IMR-90 (cell line): Measurements from ENCODE around the gene ACACA. TPM values are rescaled to one million over a fixed set of nuclear protein-coding genes. Genes with fewer than 3 reads are reported as not detected.

Source experiments
- ATAC-seq: fragments of 200-7000 bp; cut with Tn5 transposase; 2 replicates; pipeline ENCODE4 v1.9.1; 2020; ENCODE audit warnings: low read depth, mild to moderate bottlenecking, moderate library complexity
- BruUV-seq: library from RNA; stranded (reverse); fragments of 400-500 nt; replicated peaks from 2 replicates; lab custom pipeline; 2021; lab: Mats Ljungman, UMichigan
- CTCF ChIA-PET: fragments of 300-600 bp; formaldehyde crosslinking; extraction: SDS; loops from one replicate; lab custom pipeline; 2021; ENCODE audit warnings: antibody characterized with exemption; lab: Yijun Ruan, JAX
- POLR2A ChIA-PET: fragments of 300-600 bp; sonication (Branson Sonifier 250); formaldehyde crosslinking; loops from one replicate; lab custom pipeline; 2022; ENCODE audit warnings: antibody characterized with exemption; ENCODE audit not compliant: unreplicated experiment; lab: Charles Lee
- DNase-seq: peaks from one replicate; pipeline ENCODE4 v3.0.0; 2013
- H2AFZ ChIP-seq: replicated peaks from 2 replicates; pipeline ENCODE3; 2013; ENCODE audit warnings: low read length, mild to moderate bottlenecking; ENCODE audit not compliant: poor library complexity
- H2AK5ac ChIP-seq: 2 replicates; pipeline ENCODE4 v1.6.1; 2013; ENCODE audit warnings: low read depth, low read length, inconsistent platforms
- H2AK9ac ChIP-seq: replicated peaks from 2 replicates; pipeline ENCODE3; 2013; ENCODE audit warnings: mild to moderate bottlenecking, low read depth, low read length, moderate library complexity; ENCODE audit not compliant: poor library complexity
- H2BK120ac ChIP-seq: 2 replicates; pipeline ENCODE4 v1.6.1; 2013; ENCODE audit warnings: low read depth, low read length, inconsistent platforms
- H2BK15ac ChIP-seq: 3 replicates; pipeline ENCODE4 v1.6.1; 2013; ENCODE audit warnings: low read depth, low read length, inconsistent platforms
- H2BK20ac ChIP-seq: 2 replicates; pipeline ENCODE4 v1.6.1; 2013; ENCODE audit warnings: low read depth, mild to moderate bottlenecking, inconsistent platforms, low read length, moderate library complexity
- H2BK5ac ChIP-seq: 2 replicates; pipeline ENCODE4 v1.6.1; 2013; ENCODE audit warnings: mild to moderate bottlenecking, low read depth, low read length, inconsistent platforms; ENCODE audit not compliant: poor library complexity, severe bottlenecking
- H3K14ac ChIP-seq: replicated peaks from 2 replicates; pipeline ENCODE4 v1.6.1; 2013; ENCODE audit warnings: low read depth, low read length, inconsistent platforms
- H3K18ac ChIP-seq: 2 replicates; pipeline ENCODE4 v1.6.1; 2013; ENCODE audit warnings: low read depth, low read length, control low read depth
- H3K23ac ChIP-seq: 2 replicates; pipeline ENCODE4 v1.6.1; 2013; ENCODE audit warnings: low read depth, low read length, inconsistent platforms
- H3K27ac ChIP-seq: 2 replicates; pipeline ENCODE4 v1.5.1; 2013; ENCODE audit warnings: mild to moderate bottlenecking, control low read depth, low read length; ENCODE audit not compliant: insufficient read depth
- H3K27me3 ChIP-seq: 2 replicates; pipeline ENCODE4 v1.6.1; 2013; ENCODE audit warnings: low read length; ENCODE audit not compliant: control insufficient read depth, insufficient read depth
- H3K36me3 ChIP-seq: 2 replicates; pipeline ENCODE4 v1.6.1; 2013; ENCODE audit warnings: low read length, mixed read lengths; ENCODE audit not compliant: control insufficient read depth, insufficient read depth
- H3K4ac ChIP-seq: 2 replicates; pipeline ENCODE4 v1.6.1; 2013; ENCODE audit warnings: low read depth, low read length, inconsistent platforms
- H3K4me1 ChIP-seq: 2 replicates; pipeline ENCODE4 v1.6.1; 2013; ENCODE audit warnings: low read length, mixed read lengths; ENCODE audit not compliant: control insufficient read depth, insufficient read depth
- H3K4me2 ChIP-seq: 2 replicates; pipeline ENCODE4 v1.6.1; 2013; ENCODE audit warnings: low read depth, mild to moderate bottlenecking, control low read depth, low read length, moderate library complexity
- H3K4me3 ChIP-seq: 2 replicates; pipeline ENCODE4 v1.5.1; 2013; ENCODE audit warnings: low read depth, mild to moderate bottlenecking, control low read depth, low read length, moderate library complexity; ENCODE audit not compliant: insufficient read depth
- H3K56ac ChIP-seq: 2 replicates; pipeline ENCODE4 v1.6.1; 2013; ENCODE audit warnings: low read length, inconsistent platforms; ENCODE audit not compliant: insufficient read depth; ENCODE audit errors: extremely low read depth
- H3K79me1 ChIP-seq, 2 experiments: 2 replicates each; pipeline ENCODE4 v1.6.1; 2013; ENCODE audit warnings: low read length in 2 of 2, inconsistent platforms in 1 of 2, low read depth in 1 of 2
- H3K9ac ChIP-seq: 2 replicates; pipeline ENCODE4 v1.6.1; 2013; ENCODE audit warnings: low read depth, low read length, control low read depth
- H3K9me1 ChIP-seq: 2 replicates; pipeline ENCODE4 v1.6.1; 2013; ENCODE audit warnings: low read length, inconsistent platforms; ENCODE audit not compliant: insufficient read depth
- H3K9me3 ChIP-seq: 2 replicates; pipeline ENCODE4 v1.6.1; 2013; ENCODE audit warnings: low read length; ENCODE audit not compliant: control insufficient read depth, insufficient read depth
- H4K20me1 ChIP-seq: 2 replicates; pipeline ENCODE4 v1.6.1; 2013; ENCODE audit warnings: low read length, inconsistent platforms; ENCODE audit not compliant: insufficient read depth
- H4K5ac ChIP-seq: 2 replicates; pipeline ENCODE4 v1.6.1; 2013; ENCODE audit warnings: mild to moderate bottlenecking, low read depth, low read length, control low read depth
- H4K8ac ChIP-seq, 2 experiments: 2 replicates each; pipeline ENCODE4 v1.6.1; 2013; ENCODE audit warnings: low read depth in 2 of 2, low read length in 2 of 2, control low read depth in 1 of 2, inconsistent platforms in 1 of 2
- H4K91ac ChIP-seq: 2 replicates; pipeline ENCODE4 v1.6.1; 2013; ENCODE audit warnings: low read depth, low read length, inconsistent platforms; ENCODE audit not compliant: insufficient read depth
- BHLHE40 ChIP-seq: fragments of 150-350 bp; IDR thresholded peaks from 2 replicates; pipeline ENCODE4 v1.6.1; 2016; ENCODE audit warnings: mild to moderate bottlenecking, low read depth, low read length
- CEBPB ChIP-seq: IDR thresholded peaks from 2 replicates; pipeline ENCODE4 v1.6.1; 2012; ENCODE audit warnings: low read depth, low read length, improper control_type of control experiment
- CHD1 ChIP-seq: IDR thresholded peaks from 2 replicates; pipeline ENCODE4 v1.6.1; 2012; ENCODE audit warnings: low read depth, low read length, improper control_type of control experiment
- CTCF ChIP-seq: conservative IDR thresholded peaks from 2 replicates; pipeline ENCODE4 v1.5.1; 2012; ENCODE audit warnings: mild to moderate bottlenecking, low read depth, low read length, improper control_type of control experiment
- ELK1 ChIP-seq: fragments of 150-350 bp; IDR thresholded peaks from 2 replicates; pipeline ENCODE4 v1.6.1; 2016; ENCODE audit warnings: low read depth, mild to moderate bottlenecking, low read length, moderate library complexity, borderline replicate concordance
- FOS ChIP-seq: fragments of 150-350 bp; IDR thresholded peaks from 2 replicates; pipeline ENCODE4 v1.6.1; 2016; ENCODE audit warnings: low read depth, low read length
- MAFK ChIP-seq: IDR thresholded peaks from 2 replicates; pipeline ENCODE4 v1.6.1; 2012; ENCODE audit warnings: low read depth, low read length, improper control_type of control experiment
- MAZ ChIP-seq: IDR thresholded peaks from 2 replicates; pipeline ENCODE4 v1.6.1; 2012; ENCODE audit warnings: low read depth, mild to moderate bottlenecking, low read length, improper control_type of control experiment, moderate library complexity, borderline replicate concordance
- NFE2L2 ChIP-seq: fragments of 150-350 bp; IDR thresholded peaks from 2 replicates; pipeline ENCODE4 v1.6.1; 2016; ENCODE audit warnings: low read depth, mild to moderate bottlenecking, low read length
- POLR2A ChIP-seq: IDR thresholded peaks from 2 replicates; pipeline ENCODE4 v1.6.1; 2012; ENCODE audit warnings: mild to moderate bottlenecking, low read depth, low read length
- RAD21 ChIP-seq: IDR thresholded peaks from 2 replicates; pipeline ENCODE4 v1.6.1; 2012; ENCODE audit warnings: low read length, improper control_type of control experiment
- RCOR1 ChIP-seq: IDR thresholded peaks from 2 replicates; pipeline ENCODE4 v1.6.1; 2012; ENCODE audit warnings: mild to moderate bottlenecking, low read length, improper control_type of control experiment; ENCODE audit not compliant: insufficient replicate concordance
- RFX5 ChIP-seq: IDR thresholded peaks from 2 replicates; pipeline ENCODE4 v1.8.0; 2012; ENCODE audit warnings: low read depth, mild to moderate bottlenecking, low read length, moderate library complexity
- SMC3 ChIP-seq: fragments of 150-350 bp; IDR thresholded peaks from 2 replicates; pipeline ENCODE4 v1.6.1; 2016; ENCODE audit warnings: low read depth, mild to moderate bottlenecking, antibody characterized with exemption, low read length, moderate library complexity
- WGBS, 2 experiments: methylation state at CpG; one replicate each; pipeline versions ENCODE4 v1.1.5 to v1.1.7; 2013; ENCODE audit warnings: missing lambda C conversion rate in 2 of 2; ENCODE audit not compliant: insufficient read length in 1 of 2; ENCODE audit errors: extremely low coverage in 2 of 2; 5-methylcytosine and 5-hydroxymethylcytosine counted together
- dilution Hi-C: fragments of 300-500 bp; cut with HindIII; formaldehyde crosslinking; loops from one replicate; pipeline ENCODE4 v1.14.3; 2018; ENCODE audit warnings: low sequenced_read_pairs; ENCODE audit not compliant: unreplicated experiment
- in situ Hi-C: fragments of 300-500 bp; cut with MboI; formaldehyde crosslinking; loops from 3 replicates; pipeline ENCODE4 v1.14.3; 2019; ENCODE audit warnings: low sequenced_read_pairs, inconsistent platforms, mixed read lengths
- intact Hi-C: fragments of 100-400 bp; cut with micrococcal nuclease; formaldehyde crosslinking; loops from 2 replicates; pipeline ENCODE4 v1.10.0; 2022
- polyA plus RNA-seq, 3 experiments: library from polyadenylated mRNA; depleted of rRNA; stranded (reverse); fragments of >200 nt; gene quantifications; 2 replicates each; pipeline ENCODE4 v1.2.3, GENCODE V29; 2012; ENCODE audit warnings: low replicate concordance in 1 of 3
- total RNA-seq: library from RNA; depleted of rRNA; stranded (reverse); fragments of >200 nt; gene quantifications from 2 replicates; pipeline ENCODE4 v1.2.3, GENCODE V29; 2012
- TF ChIP-seq, protein P1 (sequence below): fragments of 150-350 bp; IDR thresholded peaks from 2 replicates; pipeline ENCODE4 v1.6.1; 2017; ENCODE audit warnings: mild to moderate bottlenecking, antibody characterized with exemption, low read length, low read depth

ACACA gene
- total and polyA plus RNA-seq, 2 of the 4 experiments (the other 2 are of a cell fraction) = 21.3 to 39.1 TPM

- intact Hi-C loops (no loop called here), in situ Hi-C loops (no loop called here), dilution Hi-C loops (no loop called here)
- Histone ChIP-seq H4K20me1 (no peaks in the 10 kb centered on the region), H3K18ac (no peak overlapping the region), H2AFZ (no peak overlapping the region), H2BK5ac (no peak overlapping the region), H2AK9ac (no peak overlapping the region), H3K4me3 (no peak overlapping the region), H3K4me1 (no peaks in the 10 kb centered on the region), H2AK5ac (no peak overlapping the region), H3K4ac (no peak overlapping the region), H2BK20ac (no peak overlapping the region), H2BK120ac (no peak overlapping the region), H3K27ac (no peak overlapping the region), H4K5ac (no peak overlapping the region), H3K36me3 (no peaks in the 10 kb centered on the region), H2BK15ac (no peak overlapping the region), H3K14ac (no peak overlapping the region), H3K79me1 (no peaks in the 10 kb centered on the region), H3K9me1 (no peaks in the 10 kb centered on the region; the same call in 1 of the 2 replicates), H3K23ac (no peak overlapping the region), H3K4me2 (no peak overlapping the region), H3K9ac (no peak overlapping the region), H4K91ac (no peak overlapping the region), H3K56ac (no peak overlapping the region), H4K8ac (no peak overlapping the region), H3K9me3 (no peaks in the 10 kb centered on the region), H3K27me3 (no peaks in the 10 kb centered on the region)
- DNase-seq (no peak), ATAC-seq (no peak)
- WGBS, 2 experiments = no CpG with 5 or more reads among the region's 2 CpGs
- no TSS peak for BruUV-seq
- CTCF ChIA-PET = no interaction called here
- TF ChIP-seq, protein P1, sequence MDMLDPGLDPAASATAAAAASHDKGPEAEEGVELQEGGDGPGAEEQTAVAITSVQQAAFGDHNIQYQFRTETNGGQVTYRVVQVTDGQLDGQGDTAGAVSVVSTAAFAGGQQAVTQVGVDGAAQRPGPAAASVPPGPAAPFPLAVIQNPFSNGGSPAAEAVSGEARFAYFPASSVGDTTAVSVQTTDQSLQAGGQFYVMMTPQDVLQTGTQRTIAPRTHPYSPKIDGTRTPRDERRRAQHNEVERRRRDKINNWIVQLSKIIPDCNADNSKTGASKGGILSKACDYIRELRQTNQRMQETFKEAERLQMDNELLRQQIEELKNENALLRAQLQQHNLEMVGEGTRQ = no peak
- TF ChIP-seq FOS (no peak), CEBPB (no peak), CHD1 (no peak), SMC3 (no peak), RCOR1 (no peak), RAD21 (no peak), RFX5 (no peak), BHLHE40 (no peak), CTCF (no peak), MAFK (no peak), MAZ (no peak), ELK1 (no peak), POLR2A (no peak), NFE2L2 (no peak)
- POLR2A ChIA-PET = no interaction called here
Measured at GRCh38 chr17:37197336-37197735, 209.3 kb downstream of the ACACA start.
